ENCODE results near the gene UBE2E2. TPM values are rescaled to one million over a fixed set of nuclear protein-coding genes. Genes with fewer than 3 reads are reported as not detected.

UBE2E2 gene
- total RNA-seq, 1 donor from 2014 or later: 28.1 TPM

DNA sequence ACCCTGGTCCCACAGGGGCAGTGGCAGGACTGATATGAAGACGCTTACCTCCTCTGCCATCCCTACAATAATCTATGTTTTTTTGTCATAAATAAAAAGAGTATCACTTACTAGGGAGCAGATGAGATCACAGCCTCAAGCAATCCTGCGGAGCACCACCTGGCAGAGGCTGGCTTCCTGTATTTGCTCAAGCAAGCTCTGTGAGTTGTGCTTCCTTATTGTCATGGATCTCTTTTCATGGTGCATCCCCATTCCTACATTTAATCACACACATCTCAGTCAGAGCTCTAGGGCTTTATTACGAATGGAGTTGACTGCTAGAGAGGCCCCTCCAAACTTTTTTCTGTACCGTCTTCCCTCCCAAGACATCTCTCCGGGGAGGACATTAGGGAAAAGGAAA is 186.0 kb downstream of the UBE2E2 start:
- DNase-seq (ENCODE audit: low read depth in 2 of 2): no peak

DNA sequence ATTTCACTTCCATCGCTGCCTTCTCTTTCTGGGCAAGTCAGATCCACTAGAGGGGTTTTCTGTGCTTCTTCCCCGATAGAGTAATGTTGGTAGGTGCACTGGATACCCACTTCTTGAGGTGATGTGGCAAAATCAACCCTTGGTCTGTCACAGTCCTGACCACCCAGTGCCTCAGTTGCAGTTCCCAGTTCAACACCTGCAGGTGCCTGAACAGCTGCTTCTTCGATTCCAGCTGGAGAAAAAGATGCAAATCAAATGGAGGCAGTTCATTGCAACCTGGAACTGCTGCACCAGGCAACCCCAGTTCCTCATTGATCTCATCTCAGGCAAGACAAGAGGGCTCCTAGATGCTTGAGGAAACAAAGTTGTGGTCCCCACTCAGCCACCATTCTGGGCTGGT is 186.6 kb downstream of the UBE2E2 start:
- no peak for DNase-seq (ENCODE audit: low read depth in 2 of 2)

DNA sequence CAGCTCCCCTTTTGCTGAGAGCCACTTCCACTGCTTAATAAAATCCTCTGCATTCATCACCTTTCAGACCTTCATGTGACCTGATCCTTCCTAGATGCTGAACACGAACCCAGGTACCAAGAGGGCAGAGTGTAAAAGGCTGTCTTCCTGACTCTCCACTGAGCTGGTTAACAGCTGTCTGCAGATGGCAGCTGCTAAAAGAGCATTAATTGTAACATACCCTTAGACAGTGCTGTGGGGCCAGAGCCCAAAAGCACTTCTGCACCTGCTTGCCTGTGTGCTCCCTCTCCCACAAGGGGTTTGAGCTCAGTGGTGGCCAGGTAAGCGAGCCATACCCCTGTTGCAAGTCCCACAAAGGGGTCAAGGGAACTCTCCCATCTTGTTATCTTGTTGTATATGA is 187.3 kb downstream of the UBE2E2 start:
- no peak for DNase-seq (ENCODE audit: low read depth in 2 of 2)

DNA sequence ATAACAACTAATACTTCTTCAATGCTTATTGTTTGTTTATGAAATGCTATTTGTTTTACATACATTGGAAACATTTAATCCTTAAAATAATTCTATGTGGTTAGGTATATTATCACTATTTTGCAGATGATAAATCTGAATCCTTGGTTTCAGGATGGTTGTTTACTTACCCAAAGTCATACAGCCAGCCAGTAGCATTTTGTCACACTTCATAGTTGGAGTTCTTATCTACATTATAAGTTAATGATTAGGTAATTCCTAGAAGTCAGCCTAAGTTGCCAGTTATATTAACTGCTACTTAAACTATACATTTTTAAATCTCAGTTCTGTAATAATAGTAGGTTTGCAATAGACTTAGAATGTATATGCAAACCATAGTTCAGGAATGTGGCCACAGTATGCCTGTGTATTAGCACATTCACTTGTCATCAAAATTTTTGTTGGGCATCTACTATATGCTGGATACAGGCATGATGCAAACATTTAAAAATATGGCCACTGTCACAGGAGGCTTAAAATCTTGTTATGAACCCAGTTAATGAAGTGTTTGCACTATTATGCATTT is 187.9 kb downstream of the UBE2E2 start:
- no peak for DNase-seq (ENCODE audit: low read depth in 2 of 2)

DNA sequence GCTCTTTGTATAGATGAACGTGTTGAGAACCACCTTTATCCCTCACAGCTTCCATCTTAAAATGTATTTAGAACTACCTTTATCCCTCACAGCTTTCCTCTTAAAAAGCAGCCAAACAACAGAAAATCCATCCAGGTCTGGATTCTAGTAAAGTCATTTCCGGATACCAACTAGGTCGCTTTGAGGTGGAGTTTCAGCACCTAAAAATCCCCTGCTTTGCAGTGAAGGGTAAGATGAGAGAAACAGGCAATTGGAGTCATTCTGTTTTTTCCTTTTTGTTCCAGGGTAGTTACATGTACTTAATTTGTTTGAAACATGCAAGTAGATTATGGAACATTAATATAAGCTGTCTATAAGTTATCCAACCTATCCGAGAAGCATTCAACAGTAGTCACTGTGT is 192.0 kb downstream of the UBE2E2 start:
- DNase-seq (ENCODE audit: low read depth in 2 of 2): no peak

DNA sequence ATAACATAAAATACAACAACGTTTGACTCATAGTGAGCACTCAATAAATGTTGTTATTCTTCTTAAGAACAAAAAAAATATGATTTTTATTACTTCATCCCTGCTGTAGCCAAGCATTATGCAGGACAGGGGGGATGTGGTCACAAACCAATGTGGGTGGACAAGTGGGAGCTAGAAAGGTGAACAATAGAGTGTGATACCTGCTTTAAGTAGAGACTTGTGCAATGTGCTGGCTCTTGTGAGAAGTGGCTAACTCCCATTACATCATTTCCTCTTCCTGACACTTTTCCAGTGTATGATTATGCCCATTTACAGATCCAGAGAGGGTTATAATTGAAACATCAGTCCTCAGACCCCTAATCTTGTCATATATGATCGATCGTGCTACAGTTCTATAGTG is 193.6 kb downstream of the UBE2E2 start:
- peak in 1 of 2 donors; percentile 17 for DNase-seq (ENCODE audit: low read depth in 2 of 2)

DNA sequence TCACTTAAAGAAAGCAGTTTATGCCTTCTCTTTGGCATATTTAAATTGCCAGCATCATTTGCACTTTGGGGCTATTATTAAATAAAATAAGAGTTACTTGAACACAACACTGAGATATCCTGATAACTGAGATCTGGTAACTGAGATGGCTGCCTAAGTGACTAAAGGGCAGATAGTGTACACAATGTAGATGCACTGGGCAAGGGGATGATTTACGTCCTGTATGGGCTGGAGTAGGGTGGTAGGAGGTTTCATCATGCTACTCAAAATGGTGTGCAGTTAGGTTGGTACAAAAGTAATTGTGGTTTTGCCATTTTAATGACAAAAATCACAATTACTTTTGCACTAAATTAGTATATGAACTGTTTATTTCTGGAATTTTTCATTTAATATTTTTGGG is 196.1 kb downstream of the UBE2E2 start:
- DNase-seq (ENCODE audit: low read depth in 2 of 2): no peak

DNA sequence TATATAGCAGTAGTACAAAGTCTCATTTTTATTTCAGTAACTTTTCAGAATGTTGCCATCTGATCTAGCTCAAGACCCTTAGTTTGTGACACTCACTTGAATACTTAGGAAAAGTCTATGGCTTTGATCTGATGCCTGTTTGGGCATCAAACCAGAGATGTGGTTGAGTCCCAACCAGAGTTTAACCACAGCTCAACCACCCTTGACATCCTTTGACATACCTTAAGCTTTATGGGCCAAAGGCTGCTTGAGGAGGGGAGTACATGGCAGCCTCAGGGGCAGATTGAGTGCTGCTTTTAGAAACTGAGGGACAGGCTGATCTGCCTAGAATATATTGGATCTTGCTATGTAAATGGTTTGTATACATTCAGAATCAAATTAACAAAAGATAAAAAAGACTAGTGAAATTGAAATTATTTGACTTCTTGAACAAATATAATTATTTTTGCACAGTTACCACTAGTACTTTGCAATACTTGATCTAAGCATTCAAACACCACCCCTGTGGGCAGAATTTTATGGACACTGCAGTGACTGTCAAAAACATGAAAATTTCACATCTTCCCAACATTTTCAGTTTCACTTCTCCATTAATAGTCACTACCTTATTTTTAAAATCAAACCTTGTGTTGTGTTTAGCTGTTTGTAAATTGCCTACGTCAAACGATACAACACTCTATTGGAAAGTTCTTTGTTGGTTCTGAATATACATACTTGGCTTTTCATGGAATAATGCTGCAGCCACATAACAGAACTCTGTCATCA is 199.8 kb downstream of the UBE2E2 start:
- DNase-seq (ENCODE audit: low read depth in 2 of 2): no peak

DNA sequence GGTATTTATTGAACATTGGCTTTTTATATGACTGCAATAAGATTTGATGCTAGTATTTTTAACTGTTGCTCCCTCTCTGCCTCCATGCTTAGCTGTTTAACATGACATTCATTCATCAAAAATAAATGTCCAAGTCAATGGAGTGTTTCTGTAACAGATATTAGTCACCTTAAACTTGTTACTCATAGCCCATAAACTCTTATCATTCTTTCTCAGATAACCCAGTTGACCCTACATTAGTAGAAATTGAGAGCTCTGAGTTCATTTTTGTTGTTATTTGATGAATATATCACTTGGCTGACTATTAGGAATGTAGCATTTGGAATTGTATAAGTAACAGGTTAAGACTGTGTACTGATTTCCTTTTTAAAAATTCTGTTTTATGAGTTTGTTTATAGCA is 201.1 kb downstream of the UBE2E2 start:
- DNase-seq (ENCODE audit: low read depth in 2 of 2): peak in 1 of 2 donors; percentile 67

DNA sequence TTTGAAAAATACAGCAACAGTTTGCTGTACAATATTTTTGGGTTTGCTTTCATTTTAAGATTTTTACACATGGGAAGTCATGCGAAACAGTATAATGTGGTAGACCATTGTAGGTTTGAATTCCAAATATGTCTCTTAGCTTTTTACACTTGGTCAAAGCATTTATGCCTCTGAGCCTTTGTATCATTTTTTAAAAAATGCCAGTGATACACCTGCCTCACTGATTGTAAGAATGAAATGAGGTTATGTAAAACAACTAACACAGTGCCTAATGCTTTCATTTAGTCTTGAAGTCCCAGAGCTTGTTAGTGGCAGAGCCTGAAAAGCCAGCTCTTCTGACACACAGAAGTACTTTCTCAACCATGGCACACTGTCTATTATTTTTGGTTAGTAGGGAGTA is 202.0 kb downstream of the UBE2E2 start:
- no peak for DNase-seq (ENCODE audit: low read depth in 2 of 2)

DNA sequence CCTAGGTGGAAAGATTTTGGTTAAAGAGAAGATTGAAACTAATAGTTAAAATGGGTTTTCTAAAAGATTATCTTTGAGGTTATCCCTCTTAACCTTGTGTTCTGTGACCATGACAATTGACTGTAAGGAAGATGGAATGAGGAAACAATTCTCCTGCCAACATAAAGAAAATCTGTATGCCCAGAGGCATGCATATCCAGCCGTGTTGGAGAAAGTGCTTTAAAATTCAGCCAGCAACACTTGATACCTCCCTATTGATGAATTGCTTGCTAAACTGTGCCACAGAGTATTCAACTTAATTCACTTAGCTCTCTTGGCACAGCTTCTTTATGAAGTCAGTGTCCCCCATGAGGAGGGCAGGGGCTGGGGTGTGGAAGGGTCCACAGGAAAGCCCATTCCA is 203.5 kb downstream of the UBE2E2 start:
- DNase-seq (ENCODE audit: low read depth in 2 of 2): no peak

DNA sequence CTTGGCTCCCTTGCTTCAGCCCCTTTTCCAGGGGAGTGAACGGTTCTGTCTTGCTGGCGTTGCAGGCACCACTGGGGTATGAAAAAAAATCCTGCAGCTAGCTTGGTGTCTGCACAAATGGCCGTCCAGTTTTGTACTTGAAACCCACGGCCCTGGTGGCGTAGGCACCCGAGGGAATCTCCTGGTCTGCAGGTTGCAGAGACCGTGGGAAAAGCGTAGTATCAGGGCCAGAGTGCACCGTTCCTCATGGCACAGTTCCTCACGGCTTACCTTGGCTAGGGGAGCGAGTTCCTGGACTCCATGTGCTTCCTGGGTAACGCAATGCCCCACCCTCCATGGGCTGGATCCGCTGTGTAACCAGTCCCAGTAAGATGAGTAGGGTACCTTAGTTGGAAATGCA is 214.9 kb downstream of the UBE2E2 start:
- no peak for DNase-seq (ENCODE audit: low read depth in 2 of 2)

DNA sequence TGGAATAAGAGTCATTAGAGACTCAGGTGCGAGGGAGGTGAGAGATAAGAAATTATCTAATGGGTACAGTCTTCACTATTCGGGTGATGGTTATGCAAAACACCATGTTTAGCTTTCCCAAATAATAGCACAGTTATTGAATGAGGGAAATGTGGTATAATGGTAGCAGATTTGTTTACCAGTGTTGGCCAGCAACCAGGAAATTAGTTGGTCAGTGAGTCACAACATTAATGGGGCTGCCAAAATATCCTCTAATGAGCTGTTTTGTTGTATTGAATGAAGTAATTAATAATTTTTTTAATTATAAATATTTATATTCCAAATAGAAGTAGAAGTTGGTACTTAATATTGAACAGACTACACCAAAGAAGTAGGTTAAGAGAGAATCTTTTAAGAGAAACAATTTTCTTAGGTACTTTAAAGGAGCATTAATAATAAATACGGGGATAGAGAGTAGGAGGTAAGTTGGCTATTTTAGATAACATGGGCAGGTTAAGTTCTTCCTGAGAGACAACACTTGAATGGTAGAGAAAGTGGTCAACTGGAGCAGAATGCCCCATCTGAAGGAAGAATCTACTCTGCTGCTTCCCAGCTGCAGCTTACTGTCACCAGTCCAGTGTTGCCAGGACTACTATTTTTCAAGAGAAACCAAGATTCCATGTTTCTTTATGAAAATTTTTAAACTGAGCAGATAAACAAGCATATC is 218.8 kb downstream of the UBE2E2 start:
- peak in 1 of 2 donors; percentile 28 for DNase-seq (ENCODE audit: low read depth in 2 of 2)

DNA sequence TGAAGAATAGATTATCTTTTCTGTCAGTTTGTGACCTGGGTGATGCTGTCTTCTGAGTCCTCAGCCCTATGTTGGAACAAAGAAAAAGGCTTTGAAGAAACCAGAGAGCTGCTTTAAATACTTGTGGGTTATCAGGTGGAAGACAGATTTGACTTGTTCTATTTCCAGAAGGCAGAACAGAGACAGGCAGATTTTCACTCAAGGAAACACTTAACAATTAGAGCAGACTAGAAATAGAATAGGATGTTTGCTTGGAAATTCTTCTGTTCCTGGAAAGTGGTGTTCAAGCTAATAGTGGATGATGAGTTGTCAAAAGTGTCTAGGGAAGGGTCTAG is 219.4 kb downstream of the UBE2E2 start:
- DNase-seq (ENCODE audit: low read depth in 2 of 2): no peak

DNA sequence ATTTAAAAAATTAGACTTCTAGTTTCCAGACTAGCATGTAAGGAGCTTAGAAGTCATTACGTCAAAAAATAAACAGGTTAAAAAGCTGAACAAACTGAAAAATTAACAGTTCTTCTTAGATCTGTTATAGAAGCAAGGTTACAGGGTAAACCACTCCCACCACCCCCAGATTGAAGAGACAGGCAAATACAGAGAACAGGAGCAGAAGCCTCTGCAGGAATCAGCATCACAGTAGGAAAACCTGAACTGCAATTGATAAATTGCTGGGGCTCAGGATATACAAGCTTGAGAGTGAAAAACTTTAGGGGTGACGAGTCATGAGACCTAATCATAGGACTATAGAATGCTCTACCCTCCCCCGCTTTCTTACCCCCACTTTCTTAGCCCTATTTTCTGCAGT is 222.3 kb downstream of the UBE2E2 start:
- no peak for DNase-seq (ENCODE audit: low read depth in 2 of 2)

DNA sequence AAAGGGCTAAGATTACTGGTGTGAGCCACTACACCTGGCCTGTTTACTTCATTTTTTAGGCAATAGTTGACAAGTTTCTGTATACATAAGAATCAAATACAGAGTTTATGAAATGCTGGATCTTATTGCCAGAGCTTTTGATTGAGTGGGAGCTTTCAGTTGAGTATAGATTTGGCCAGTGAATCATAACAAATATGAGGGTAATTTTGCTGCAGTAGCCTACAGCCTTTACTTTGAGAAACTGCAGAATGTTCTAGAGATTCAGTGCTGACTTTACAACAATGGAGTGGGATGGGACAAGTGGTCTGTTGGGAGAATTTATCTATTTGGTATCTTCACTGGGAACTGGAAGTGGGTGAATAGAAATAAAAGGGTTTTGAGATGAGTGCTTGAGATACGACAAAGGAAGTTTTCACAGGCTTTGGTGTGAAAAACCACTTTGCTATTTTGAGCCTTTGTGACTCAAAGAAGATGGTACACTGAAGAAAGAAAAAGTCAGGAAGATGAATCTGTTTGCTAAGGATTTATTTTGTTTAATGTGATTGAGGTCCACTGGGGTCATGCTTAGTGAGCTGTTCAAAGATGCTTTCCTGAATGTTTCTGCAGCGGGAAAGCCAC is 227.8 kb downstream of the UBE2E2 start:
- DNase-seq (ENCODE audit: low read depth in 2 of 2): peak in 1 of 2 donors; percentile 26

DNA sequence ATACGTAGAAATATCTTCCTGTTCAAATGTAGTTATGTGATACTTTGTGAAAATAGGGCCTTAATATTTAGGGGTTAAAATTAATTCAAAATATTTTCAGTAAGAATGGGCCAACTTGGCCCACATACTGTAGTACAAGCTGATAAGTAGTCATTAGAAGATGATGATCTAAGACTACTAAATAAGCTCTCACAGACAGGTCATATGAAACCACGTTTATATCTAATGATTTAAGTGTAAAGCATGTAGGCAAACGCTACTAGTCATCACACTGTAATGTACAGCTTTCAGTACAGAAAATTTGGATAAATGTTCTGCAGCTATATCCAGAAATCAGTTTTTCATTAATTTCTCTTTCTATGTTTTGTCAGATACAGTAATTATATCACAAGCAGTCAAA is 228.6 kb downstream of the UBE2E2 start:
- DNase-seq (ENCODE audit: low read depth in 2 of 2): no peak

DNA sequence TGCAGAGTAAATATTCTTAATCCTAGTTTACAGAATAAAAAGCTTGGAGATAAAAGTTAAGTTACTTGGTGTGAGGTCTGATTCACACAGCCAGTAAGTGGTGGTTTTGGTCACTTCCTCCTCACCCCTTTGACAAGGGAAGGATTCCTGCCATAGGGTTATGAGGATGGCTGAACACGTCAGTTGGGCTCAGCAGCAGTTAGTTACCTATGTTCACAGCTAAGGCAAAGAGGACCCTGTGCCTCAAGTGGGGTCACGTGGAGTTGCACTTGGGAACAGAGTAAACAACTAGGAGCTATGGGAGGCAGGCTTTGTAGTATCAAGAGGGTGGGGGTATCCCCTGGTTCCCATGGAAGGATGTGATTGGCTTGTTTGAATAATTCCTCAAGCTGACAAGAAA is 232.2 kb downstream of the UBE2E2 start:
- DNase-seq (ENCODE audit: low read depth in 2 of 2): no peak

DNA sequence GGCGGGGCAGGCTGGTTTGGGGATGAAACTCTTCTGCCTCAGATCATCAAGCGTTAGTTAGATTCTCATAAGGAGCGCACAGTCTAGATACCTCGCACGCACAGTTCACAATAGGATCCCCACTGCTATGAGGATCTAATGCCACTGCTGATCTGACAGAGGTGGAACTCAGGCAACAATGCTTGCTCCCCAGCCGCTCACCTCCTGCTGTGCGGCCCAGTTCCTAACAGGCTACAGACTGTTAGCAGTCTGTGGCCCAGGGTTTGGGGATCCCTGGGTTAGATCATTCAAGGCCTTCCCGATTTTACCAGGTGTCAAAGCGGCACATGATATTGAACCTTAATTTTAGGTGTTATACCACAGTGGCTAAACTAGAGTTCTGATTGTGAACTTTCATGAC is 232.8 kb downstream of the UBE2E2 start:
- no peak for DNase-seq (ENCODE audit: low read depth in 2 of 2)

DNA sequence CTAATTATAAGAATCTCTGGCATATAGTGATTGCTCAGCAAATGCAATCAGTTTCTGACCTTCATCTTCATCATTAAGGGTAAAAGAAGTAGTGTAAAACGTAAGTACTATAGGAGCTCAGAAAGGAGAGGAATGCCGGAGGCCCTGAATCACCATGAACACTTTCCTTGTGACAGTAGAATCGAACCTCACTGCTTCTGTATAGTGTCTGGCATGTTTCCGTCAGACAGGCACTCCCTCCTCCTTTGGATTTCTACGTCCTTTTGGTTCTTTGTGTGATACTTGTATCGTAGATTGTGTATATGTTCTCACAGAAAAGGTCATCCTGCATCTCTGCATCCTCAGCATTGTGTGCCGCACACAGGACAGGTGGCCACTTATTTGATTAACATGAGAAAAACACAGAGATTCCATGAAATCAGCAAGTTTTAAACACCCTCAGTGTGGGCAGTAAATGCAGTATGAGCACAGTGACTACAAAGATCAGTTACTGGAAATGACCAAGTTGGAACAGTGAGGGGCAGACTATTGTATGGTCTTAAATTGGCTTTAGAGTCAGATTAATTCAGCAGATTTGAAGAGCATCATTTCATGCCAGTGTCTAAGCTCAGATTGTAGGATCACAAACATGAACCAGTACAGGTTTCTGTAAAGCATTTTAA is 234.5 kb downstream of the UBE2E2 start:
- DNase-seq (ENCODE audit: low read depth in 2 of 2): no peak

DNA sequence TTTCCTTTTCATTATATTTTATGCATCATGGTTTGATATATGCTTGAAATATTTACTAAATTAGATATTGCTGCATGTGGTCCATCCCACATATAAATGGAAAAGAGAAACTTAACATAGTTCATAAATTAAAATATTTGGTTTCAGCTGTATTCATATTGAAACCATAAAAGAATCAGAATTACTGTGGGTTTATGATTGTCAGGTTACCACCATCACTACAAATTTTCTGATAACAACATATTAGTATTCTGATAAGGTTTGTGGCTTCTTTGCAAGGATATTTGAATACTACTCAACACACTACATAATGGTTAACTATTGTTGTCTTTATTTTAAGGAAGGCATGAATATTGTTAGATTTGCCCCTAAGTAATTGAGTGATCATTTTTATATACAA is 235.5 kb downstream of the UBE2E2 start:
- no peak for DNase-seq (ENCODE audit: low read depth in 2 of 2)

DNA sequence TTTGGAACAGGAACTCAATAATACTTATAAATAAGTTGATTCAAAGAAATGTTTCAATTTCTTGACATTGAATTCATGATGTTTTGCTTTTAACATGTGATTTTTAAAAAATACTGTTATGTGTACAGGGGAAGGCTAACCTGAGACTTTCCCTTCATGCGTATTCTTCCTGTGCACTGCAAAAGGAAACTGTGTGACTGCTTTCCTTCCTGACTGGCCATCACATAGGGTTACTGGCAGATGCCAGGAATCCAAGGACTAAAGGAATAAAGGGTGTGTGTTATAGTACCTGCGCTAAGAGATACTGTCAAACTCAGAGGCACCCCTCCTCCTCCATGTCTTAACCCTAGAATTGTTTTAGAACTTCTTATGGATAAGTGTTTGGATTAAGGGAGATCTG is 236.0 kb downstream of the UBE2E2 start:
- peak; percentile 79 to 88 for DNase-seq (ENCODE audit: low read depth in 2 of 2)

Data from dermis microvascular lymphatic vessel endothelial cell (primary cell).